H1 (cell line): ENCODE data around the gene TCF7L1.

Experiments
- ATF3 ChIP-seq: IDR thresholded peaks from 2 replicates; pipeline ENCODE4 v1.6.1; 2011; ENCODE audit warnings: low read depth, mild to moderate bottlenecking, low read length; ENCODE audit not compliant: insufficient read depth
- CHD2 ChIP-seq: IDR thresholded peaks from 2 replicates; pipeline ENCODE4 v1.6.1; 2012; ENCODE audit warnings: low read length, improper control_type of control experiment
- CTCF ChIP-seq, 3 experiments: IDR thresholded peaks; 1 replicate in 2 of 3; 2 replicates in 1 of 3; pipeline versions ENCODE4 v1.5.1 to v1.6.1; 2011; ENCODE audit warnings: low read length in 3 of 3, mild to moderate bottlenecking in 3 of 3, inconsistent platforms in 2 of 3, low read depth in 1 of 3, moderate library complexity in 1 of 3; ENCODE audit not compliant: insufficient read depth in 1 of 3; ENCODE audit errors: control extremely low read depth in 1 of 3
- EGR1 ChIP-seq: IDR thresholded peaks from 2 replicates; pipeline ENCODE4 v1.6.1; 2011; ENCODE audit warnings: low read depth, low read length, borderline replicate concordance
- EP300 ChIP-seq, 2 experiments: IDR thresholded peaks; 1 replicate in 1 of 2; 2 replicates in 1 of 2; pipeline ENCODE4 v1.6.1; 2011 to 2012; ENCODE audit warnings: low read depth in 2 of 2, low read length in 2 of 2, mild to moderate bottlenecking in 2 of 2, borderline replicate concordance in 1 of 2, inconsistent platforms in 1 of 2, moderate library complexity in 1 of 2
- POLR2A ChIP-seq, 2 experiments: IDR thresholded peaks; 1 replicate in 1 of 2; 2 replicates in 1 of 2; pipeline ENCODE4 v1.6.1; 2011; ENCODE audit warnings: low read depth in 2 of 2, low read length in 2 of 2, mild to moderate bottlenecking in 2 of 2; ENCODE audit errors: control extremely low read depth in 1 of 2
- POLR2AphosphoS5 ChIP-seq: IDR thresholded peaks from 2 replicates; pipeline ENCODE4 v1.6.1; 2011; ENCODE audit warnings: low read depth, low read length
- SIX5 ChIP-seq: IDR thresholded peaks from 2 replicates; pipeline ENCODE4 v1.6.1; 2011; ENCODE audit warnings: mild to moderate bottlenecking, low read depth, low read length
- YY1 ChIP-seq: IDR thresholded peaks from 2 replicates; pipeline ENCODE4 v1.6.1; 2011; ENCODE audit warnings: low read depth, mild to moderate bottlenecking, low read length
- ZNF274 ChIP-seq: IDR thresholded peaks from 2 replicates; pipeline ENCODE4 v1.7.0; 2012; ENCODE audit warnings: low read length, borderline replicate concordance; ENCODE audit errors: extremely low read depth
- TF ChIP-seq, protein P1 (sequence below): IDR thresholded peaks from 2 replicates; pipeline ENCODE4 v1.6.1; 2012; ENCODE audit warnings: inconsistent platforms
- TF ChIP-seq, protein P2 (sequence below): IDR thresholded peaks from 2 replicates; pipeline ENCODE4 v1.6.1; 2011; ENCODE audit warnings: low read length, improper control_type of control experiment
- TF ChIP-seq, protein P3 (sequence below): IDR thresholded peaks from 2 replicates; pipeline ENCODE4 v1.6.1; 2012; ENCODE audit warnings: low read length, inconsistent platforms

DNA sequence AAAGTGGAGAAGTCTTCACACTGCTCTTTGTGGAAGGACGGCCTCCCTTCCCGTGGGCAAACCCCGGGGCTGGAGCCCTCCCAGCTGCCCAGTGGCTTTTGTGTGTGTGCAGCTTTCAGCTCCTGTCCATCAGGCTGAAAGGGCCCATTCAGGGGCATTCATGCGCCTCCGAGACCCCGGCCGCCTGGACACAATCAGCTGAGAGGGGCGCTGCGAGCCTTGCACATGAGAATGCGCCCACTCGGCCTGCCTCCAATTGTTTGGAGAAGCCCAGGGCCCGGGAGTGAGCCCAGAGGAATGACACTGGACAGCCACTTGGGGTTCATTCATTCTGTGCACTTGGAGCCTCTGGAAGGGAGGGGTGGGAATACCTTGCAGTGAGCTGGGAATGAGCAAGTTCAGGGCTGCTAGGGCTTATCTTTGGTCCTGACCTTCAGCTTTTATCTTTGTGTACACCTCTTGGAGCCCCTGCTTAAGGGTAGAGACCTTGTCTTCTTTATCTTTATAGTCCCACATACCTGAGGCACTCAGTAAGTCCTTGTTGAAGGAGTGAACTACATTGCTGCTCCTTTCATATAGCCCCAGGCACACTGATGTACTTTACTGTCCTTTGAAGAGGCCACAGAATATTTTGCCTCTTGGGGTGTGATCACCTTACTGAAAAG lies 56.5 kb downstream of the TCF7L1 start:
- TF ChIP-seq POLR2A (IDR thresholded peaks at IDR 0.05; ENCODE audit: control extremely low read depth in 1 of 2, low read depth in 2 of 2, low read length in 2 of 2) = peak in 1 of 2 experiments; percentile 5; a peak in 1 of 3 replicates
- no peak for TF ChIP-seq POLR2AphosphoS5
- no peak for TF ChIP-seq CTCF (IDR thresholded peaks at IDR 0.05; ENCODE audit: control extremely low read depth in 1 of 3, insufficient read depth in 1 of 3, low read depth in 1 of 3, low read length in 3 of 3)
- TF ChIP-seq SIX5 = no peak
- TF ChIP-seq CHD2 = no peak
- no peak for TF ChIP-seq ZNF274
- TF ChIP-seq, protein P1, sequence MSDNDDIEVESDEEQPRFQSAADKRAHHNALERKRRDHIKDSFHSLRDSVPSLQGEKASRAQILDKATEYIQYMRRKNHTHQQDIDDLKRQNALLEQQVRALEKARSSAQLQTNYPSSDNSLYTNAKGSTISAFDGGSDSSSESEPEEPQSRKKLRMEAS = no peak
- TF ChIP-seq, protein P2, sequence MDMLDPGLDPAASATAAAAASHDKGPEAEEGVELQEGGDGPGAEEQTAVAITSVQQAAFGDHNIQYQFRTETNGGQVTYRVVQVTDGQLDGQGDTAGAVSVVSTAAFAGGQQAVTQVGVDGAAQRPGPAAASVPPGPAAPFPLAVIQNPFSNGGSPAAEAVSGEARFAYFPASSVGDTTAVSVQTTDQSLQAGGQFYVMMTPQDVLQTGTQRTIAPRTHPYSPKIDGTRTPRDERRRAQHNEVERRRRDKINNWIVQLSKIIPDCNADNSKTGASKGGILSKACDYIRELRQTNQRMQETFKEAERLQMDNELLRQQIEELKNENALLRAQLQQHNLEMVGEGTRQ = no peak
- TF ChIP-seq YY1 = no peak
- no peak for TF ChIP-seq EP300 (IDR thresholded peaks at IDR 0.05; ENCODE audit: borderline replicate concordance in 1 of 2, low read depth in 2 of 2, low read length in 2 of 2)
- TF ChIP-seq, protein P3, sequence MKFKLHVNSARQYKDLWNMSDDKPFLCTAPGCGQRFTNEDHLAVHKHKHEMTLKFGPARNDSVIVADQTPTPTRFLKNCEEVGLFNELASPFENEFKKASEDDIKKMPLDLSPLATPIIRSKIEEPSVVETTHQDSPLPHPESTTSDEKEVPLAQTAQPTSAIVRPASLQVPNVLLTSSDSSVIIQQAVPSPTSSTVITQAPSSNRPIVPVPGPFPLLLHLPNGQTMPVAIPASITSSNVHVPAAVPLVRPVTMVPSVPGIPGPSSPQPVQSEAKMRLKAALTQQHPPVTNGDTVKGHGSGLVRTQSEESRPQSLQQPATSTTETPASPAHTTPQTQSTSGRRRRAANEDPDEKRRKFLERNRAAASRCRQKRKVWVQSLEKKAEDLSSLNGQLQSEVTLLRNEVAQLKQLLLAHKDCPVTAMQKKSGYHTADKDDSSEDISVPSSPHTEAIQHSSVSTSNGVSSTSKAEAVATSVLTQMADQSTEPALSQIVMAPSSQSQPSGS = no peak
- no peak for TF ChIP-seq EGR1
- TF ChIP-seq ATF3 = no peak
